Measurements from ENCODE around the gene HMCN2.
A peak's percentile ranks its signal among the peaks of the same experiment; 100 is the strongest.
"Not testable (repeated sequence)": the region's sequence is repeated elsewhere in the genome, so short reads cannot be mapped to it uniquely, and the experiment has no call there.

The HMCN2 gene

GRCh38 chr9:130432796-130433167 is 167.2 kb downstream of the HMCN2 start:
- DNase-seq (ENCODE audit: low read depth), result no peak

GRCh38 chr9:130433168-130433946 is 167.8 kb downstream of the HMCN2 start:
- no peak for DNase-seq (ENCODE audit: low read depth)

DNA sequence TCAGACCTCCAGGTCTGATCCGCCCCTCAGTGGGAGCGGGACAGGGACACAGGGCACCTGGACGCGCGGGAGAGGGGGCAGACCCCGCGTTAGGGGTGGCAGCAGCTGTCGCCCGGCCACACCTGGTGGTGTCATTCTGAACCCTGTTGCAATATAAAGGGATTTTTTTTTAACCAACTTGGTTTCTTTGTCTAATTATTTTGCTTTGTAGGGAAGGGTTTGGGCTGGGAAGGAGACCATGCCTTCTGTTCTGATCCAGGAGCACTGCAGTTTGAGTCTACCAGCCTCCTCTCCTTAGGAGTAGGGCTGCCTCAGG is 168.3 kb downstream of the HMCN2 start:
- no peak for DNase-seq (ENCODE audit: low read depth)

- not testable (repeated sequence) for DNase-seq (ENCODE audit: low read depth)
Measured at GRCh38 chr9:130434656-130435055, 169.1 kb downstream of the HMCN2 start.

- DNase-seq (ENCODE audit: low read depth), result no peak
Measured at GRCh38 chr9:130437011-130437789, 171.6 kb downstream of the HMCN2 start.

DNA sequence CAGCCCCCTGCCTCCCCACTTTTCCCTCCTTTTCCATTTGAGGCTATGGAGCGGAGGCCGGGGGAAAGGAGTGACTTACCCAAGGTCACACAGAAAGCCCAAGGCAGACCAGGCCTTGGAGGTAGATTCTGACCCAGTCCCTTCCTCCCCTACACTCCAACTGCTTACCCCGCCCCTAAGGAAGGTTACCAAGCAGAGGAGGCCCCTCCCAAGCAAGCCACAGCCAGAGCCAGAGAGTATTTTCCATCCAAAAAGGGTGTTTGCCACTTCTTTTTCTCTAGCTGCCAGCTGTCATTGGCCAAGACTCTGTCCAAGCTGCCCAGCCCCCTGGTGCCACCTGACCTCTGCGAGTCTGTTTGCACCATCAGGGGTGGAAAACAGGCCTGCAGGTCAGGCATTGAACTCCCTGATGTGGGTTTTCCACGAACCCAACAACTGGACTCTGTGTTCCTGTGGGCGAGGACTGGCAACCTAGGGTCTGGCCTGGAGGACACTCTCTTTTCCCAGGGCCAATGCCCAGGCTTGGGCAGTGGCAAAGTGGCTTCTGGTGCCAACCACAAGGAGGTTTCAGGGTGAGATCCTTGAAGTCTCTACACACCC is 172.9 kb downstream of the HMCN2 start:
- no peak for DNase-seq (ENCODE audit: low read depth)

DNA sequence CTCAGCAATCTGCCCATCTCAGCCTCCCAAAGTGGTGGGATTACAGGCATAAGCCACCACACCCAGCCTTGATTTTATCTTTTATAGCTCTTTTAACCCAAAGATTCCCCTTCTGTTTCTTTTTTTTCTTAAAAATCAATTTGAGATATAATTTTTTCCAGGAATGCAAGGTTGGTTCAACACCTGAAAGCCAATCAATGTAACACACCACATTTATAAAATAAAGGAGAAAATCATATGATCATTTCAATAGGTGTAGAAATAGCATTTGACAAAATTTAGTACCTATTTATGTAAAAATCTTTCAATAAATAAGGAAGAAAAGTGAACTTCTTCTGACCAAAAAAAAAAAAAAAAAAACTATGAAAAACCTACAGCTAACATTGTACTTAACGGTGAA is 175.5 kb downstream of the HMCN2 start:
- DNase-seq (ENCODE audit: low read depth), result no peak

DNA sequence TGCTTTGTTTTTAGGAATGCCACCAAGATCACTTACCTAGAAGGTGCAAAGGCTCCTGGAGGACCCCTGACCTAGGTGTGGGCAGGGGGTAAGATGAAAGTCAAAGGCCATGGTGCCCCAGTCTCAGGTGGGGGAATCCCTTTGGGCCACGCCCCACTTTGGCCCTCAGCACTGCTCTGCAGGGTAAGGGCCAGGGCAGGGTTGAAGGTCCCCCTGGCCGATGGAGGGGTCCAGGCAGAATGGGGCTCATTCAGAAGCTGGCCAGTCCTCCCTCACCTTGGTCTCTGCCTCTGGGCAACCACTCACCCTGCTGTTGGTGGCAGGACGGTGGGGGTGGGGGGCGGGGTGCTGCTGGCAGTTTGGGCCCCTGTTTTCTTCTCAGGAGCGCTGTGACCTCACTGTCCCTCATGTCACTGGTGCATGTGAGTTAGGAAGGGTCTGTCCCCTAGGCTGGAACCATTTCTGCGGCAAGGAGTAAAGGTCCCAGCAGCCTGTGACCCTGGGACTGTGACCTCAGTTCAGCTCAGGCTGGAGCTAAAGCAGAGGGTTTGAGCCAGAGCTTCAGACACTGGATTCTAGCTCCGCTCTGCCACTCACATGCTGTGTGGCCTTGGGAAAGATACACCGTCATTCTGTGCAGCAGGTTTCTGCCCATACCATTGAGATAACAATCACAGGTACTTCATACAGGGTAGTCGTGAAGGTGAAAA is 177.3 kb downstream of the HMCN2 start:
- DNase-seq (ENCODE audit: low read depth), result no peak

GRCh38 chr9:130443456-130443801 is 177.9 kb downstream of the HMCN2 start:
- no peak for DNase-seq (ENCODE audit: low read depth)

DNA sequence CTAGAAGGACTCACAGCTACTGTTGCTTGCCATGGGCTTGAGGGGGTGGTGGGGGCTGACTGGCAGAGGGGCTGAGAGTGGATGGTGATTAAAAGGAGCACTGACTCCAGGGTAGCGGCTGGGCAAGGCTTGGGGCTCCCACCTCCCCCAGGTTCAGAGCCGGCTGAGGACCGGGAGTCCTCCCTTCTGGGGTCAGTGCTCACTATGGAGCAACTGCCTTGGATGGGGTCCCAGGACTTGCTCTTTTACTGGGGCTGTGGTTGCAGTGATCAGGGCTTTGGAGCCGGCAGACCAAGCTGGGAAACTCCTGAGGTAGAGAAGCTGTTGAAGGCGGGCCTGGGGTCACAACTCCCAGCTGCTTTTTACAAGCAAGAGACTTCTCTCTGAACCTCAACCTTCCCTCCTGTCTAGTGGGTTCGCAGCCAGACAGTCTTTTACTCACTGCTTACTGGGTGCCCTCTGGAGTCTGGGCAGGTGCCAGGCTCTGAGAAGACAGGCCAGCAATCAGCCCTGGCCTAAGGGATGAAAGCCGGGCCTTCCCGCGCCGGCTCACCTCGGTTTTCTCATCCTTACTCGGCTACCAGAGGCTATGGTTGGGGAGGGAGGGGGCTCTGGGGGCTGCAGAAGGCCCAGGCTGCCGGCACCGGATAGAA is 178.4 kb downstream of the HMCN2 start:
- DNase-seq (ENCODE audit: low read depth), result no peak

DNA sequence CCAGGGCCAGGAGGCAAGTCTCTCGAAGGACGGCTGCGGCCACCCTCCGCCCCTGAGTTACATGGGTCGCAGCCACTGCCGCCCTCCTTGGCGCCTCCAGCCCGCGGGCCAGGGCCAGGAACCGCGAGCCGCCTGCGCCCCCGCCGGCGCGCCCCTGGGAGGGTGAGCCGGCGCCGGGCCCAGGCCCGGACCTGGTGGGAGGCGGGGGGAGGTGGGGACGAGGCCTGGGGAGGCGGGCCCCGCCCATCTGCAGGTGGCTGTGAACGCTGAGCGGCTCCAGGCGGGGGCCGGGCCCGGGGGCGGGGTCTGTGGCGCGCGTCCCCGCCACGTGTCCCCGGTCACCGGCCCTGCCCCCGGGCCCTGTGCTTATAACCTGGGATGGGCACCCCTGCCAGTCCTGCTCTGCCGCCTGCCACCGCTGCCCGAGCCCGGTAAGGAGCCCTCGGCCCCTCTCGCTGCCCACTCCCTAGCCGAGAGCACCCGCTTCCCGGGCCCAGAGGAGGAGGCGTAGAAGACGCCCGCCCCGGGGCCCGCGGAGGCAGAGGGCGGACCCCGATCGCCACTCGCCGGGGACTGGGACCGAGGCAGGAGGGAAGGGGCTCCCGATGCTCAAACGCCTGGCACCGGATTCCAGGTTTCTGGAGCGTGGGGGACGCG is 179.1 kb downstream of the HMCN2 start, which contains the start of gene ASS1:
Gene ASS1 (plus strand): TSS at position 397 of the 657 bp plus-strand sequence. CDS start 7,268 bp downstream, outside the sequence.
- peak; percentile 23 for DNase-seq (ENCODE audit: low read depth)

GRCh38 chr9:130445268-130445983 is 179.9 kb downstream of the HMCN2 start:
- DNase-seq (ENCODE audit: low read depth), result no peak

DNA sequence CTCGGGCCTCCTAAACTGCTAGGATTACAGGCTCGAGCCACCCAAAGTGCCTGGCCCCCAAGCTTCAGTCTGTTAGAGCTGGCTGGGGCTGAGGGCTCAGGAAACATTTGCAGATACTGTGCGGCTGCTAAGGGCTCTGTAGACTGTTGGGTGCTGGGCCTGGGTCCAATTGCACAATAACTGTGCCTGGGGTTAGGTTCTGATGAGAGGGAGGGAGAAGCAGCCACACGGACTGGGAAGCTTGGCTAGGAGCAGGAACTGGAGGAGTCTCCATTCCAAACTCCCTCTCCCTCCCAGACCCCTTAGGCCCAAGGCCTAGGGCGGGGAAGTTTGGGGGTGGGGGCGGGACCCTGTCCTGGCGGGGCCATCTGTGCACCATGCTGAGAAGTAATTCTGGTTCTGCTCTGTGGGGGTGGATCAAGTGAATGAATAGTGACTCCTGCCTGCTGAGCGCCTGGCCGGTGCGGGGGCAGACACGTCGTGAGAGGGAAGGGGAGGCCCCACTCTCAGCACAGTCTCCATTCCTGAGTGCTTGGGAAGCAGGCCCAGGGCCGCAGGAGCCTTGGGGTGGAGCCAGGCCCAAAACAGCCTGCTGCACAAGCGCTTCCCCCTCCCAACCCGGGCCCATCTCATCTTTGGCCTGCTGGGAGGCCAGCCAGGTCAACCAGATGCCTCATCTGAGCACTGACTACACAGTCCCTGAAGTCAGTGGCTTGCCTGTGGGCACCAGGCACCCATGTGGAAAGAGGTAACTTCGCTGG is 180.7 kb downstream of the HMCN2 start:
- no peak for DNase-seq (ENCODE audit: low read depth)

- no peak for DNase-seq (ENCODE audit: low read depth)
Measured at GRCh38 chr9:130447193-130447816, 181.7 kb downstream of the HMCN2 start.

- no peak for DNase-seq (ENCODE audit: low read depth)
Measured at GRCh38 chr9:130448035-130448624, 182.6 kb downstream of the HMCN2 start.

- DNase-seq (ENCODE audit: low read depth), result no peak
Measured at GRCh38 chr9:130448771-130449603, 183.4 kb downstream of the HMCN2 start.

DNA sequence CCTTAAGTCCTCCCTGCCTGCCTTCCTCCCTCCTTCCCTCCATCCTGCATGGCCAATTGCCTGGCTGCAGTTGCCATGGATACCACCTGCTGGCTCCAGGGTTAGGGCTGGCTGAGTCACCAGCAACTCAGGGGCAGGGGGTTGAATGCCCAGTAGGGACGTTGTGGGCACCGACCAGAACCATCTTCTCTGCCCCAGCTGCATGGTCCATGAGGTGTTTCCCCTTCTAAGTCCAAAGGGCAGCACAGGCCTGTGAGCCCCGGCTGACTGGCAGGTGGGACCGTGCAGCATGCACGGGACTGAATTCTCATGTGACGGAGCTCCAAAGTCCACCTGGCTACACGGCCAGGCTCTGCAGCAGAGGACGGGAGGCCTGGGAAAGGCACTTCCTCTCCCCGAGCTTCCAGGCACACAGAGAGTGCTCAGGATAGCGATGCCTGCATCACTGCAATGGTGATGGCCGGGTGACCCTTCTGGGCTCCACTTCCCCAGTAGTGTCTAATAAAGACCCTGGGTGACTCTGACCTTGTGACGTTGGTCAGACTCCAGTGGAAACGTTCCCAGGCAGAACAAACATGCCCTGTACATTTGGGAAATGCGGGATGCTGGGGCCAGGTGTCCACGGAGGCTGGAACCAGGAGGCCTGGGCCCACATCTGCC is 184.9 kb downstream of the HMCN2 start:
- DNase-seq (ENCODE audit: low read depth), result no peak

DNA sequence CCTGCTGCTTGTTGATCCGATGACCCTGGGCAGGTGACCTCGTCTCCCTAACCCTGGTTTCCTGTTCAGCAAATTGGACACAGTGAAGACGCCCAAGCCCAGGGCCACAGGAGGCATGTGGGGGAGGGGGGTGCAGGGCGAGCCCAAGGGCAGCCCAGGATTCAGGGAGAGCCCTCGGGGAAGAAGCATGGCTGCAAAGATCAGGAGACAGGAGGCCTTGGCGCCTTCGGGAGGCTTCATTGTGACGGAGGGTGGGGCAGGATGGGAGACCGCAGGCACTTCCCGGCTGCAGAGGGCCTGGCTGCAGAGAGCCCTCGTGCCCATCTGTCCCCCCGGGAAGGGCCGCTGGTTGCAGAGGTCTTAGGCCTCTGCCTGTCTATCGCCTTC is 185.4 kb downstream of the HMCN2 start:
- DNase-seq (ENCODE audit: low read depth), result no peak

Data from activated T-cell treated with anti-CD3 and anti-CD28 coated beads for 1 hour (primary cell).